PC-9 (cell line): Measurements from ENCODE around the gene PTPRT. TPM values are rescaled to one million over a fixed set of nuclear protein-coding genes. Genes with fewer than 3 reads are reported as not detected.

Experiments used
- BruUV-seq: library from RNA; stranded (reverse); fragments of 400-500 nt; replicated peaks from 2 replicates; lab custom pipeline; 2021; lab: Mats Ljungman, UMichigan
- CTCF ChIA-PET: fragments of 300-600 bp; sonication (Branson Sonifier 250); formaldehyde crosslinking; loops from one replicate; lab custom pipeline; 2022; ENCODE audit warnings: antibody characterized with exemption; lab: Charles Lee
- POLR2A ChIA-PET: fragments of 300-600 bp; sonication (Branson Sonifier 250); formaldehyde crosslinking; loops from one replicate; lab custom pipeline; 2022; ENCODE audit warnings: antibody characterized with exemption; ENCODE audit not compliant: unreplicated experiment; lab: Charles Lee
- DNase-seq, 2 experiments: peaks; one replicate each; pipeline versions ENCODE4 v3.0.0 to v3.0.0-alpha.2; 2015 to 2022; ENCODE audit warnings: mixed read lengths in 1 of 2
- H2AFZ ChIP-seq: fragments of 200-600 bp; sonication (generic); 2 replicates; pipeline ENCODE4 v1.8.1; 2017; ENCODE audit warnings: antibody characterized with exemption
- H3F3A ChIP-seq: fragments of 200-600 bp; sonication (generic); 2 replicates; pipeline ENCODE4 v1.8.1; 2017; ENCODE audit warnings: antibody characterized with exemption, mild to moderate bottlenecking, low read depth; ENCODE audit not compliant: insufficient read depth
- H3K27ac ChIP-seq: fragments of 200-600 bp; sonication (generic); 2 replicates; pipeline ENCODE4 v1.6.1; 2016; ENCODE audit warnings: mixed run types
- H3K27me3 ChIP-seq: fragments of 200-600 bp; sonication (generic); 2 replicates; pipeline ENCODE4 v1.6.1; 2016; ENCODE audit warnings: low read depth, mixed run types; ENCODE audit not compliant: insufficient read depth
- H3K36me3 ChIP-seq: fragments of 200-600 bp; sonication (generic); 2 replicates; pipeline ENCODE4 v1.6.1; 2016; ENCODE audit warnings: low read depth, mixed run types
- H3K4me1 ChIP-seq: fragments of 200-600 bp; sonication (generic); replicated peaks from 2 replicates; pipeline ENCODE4 v1.6.1; 2016; ENCODE audit warnings: mixed run types; ENCODE audit not compliant: insufficient read depth
- H3K4me2 ChIP-seq: fragments of 200-600 bp; sonication (generic); 2 replicates; pipeline ENCODE4 v1.6.1; 2017; ENCODE audit warnings: mixed run types
- H3K4me3 ChIP-seq: fragments of 200-600 bp; sonication (generic); 2 replicates; pipeline ENCODE4 v1.6.1; 2016; ENCODE audit warnings: mixed run types
- H3K79me2 ChIP-seq: fragments of 200-600 bp; sonication (generic); 2 replicates; pipeline ENCODE4 v1.6.1; 2017; ENCODE audit warnings: low read depth, mixed run types
- H3K9me2 ChIP-seq: fragments of 200-600 bp; sonication (generic); 2 replicates; pipeline ENCODE4 v1.8.1; 2017; ENCODE audit warnings: mild to moderate bottlenecking; ENCODE audit not compliant: insufficient read depth
- H3K9me3 ChIP-seq: fragments of 200-600 bp; sonication (generic); 2 replicates; pipeline ENCODE4 v1.8.1; 2016; ENCODE audit warnings: low read depth; ENCODE audit not compliant: insufficient read depth
- H4K20me1 ChIP-seq: fragments of 200-600 bp; sonication (generic); 2 replicates; pipeline ENCODE4 v1.8.1; 2017; ENCODE audit not compliant: insufficient read depth
- CTCF ChIP-seq: fragments of 200-600 bp; sonication (generic); conservative IDR thresholded peaks from 2 replicates; pipeline ENCODE4 v1.6.1; 2017; ENCODE audit warnings: mixed run types, antibody characterized with exemption, mild to moderate bottlenecking, moderate library complexity
- EZH2 ChIP-seq: fragments of 200-600 bp; sonication (generic); IDR thresholded peaks from 2 replicates; pipeline ENCODE4 v1.8.0; 2017; ENCODE audit warnings: antibody characterized with exemption, low read depth
- intact Hi-C: fragments of 100-400 bp; cut with micrococcal nuclease; formaldehyde crosslinking; loops from one replicate; pipeline ENCODE4 v1.10.0; 2022; ENCODE audit not compliant: unreplicated experiment
- total RNA-seq: library from RNA; stranded (reverse); gene quantifications from 2 replicates; pipeline ENCODE4 v1.2.3, GENCODE V29; 2021

The PTPRT gene
- total RNA-seq, 1 experiment from 2014 or later, result not detected

- BruUV-seq, result no TSS peak
- ChIA-PET CTCF (no interaction called here), POLR2A (no interaction called here)
- Histone ChIP-seq H3K4me3 (no peak overlapping the region), H3K27me3 (peaks cover 85% of the 10 kb centered on the region), H3K4me2 (no peak overlapping the region), H2AFZ (no peak overlapping the region), H3K4me1 (no peaks in the 10 kb centered on the region), H3K9me2 (no peaks in the 10 kb centered on the region), H3K27ac (no peak overlapping the region), H3F3A (no peaks in the 10 kb centered on the region), H4K20me1 (no peaks in the 10 kb centered on the region), H3K79me2 (no peaks in the 10 kb centered on the region), H3K9me3 (no peaks in the 10 kb centered on the region), H3K36me3 (no peaks in the 10 kb centered on the region)
- TF ChIP-seq CTCF (no peak), EZH2 (no peak)
- intact Hi-C loops, result no loop called here
- no peak for DNase-seq
Measured at GRCh38 chr20:42095221-42095620, 1094.5 kb downstream of the PTPRT start.

DNA sequence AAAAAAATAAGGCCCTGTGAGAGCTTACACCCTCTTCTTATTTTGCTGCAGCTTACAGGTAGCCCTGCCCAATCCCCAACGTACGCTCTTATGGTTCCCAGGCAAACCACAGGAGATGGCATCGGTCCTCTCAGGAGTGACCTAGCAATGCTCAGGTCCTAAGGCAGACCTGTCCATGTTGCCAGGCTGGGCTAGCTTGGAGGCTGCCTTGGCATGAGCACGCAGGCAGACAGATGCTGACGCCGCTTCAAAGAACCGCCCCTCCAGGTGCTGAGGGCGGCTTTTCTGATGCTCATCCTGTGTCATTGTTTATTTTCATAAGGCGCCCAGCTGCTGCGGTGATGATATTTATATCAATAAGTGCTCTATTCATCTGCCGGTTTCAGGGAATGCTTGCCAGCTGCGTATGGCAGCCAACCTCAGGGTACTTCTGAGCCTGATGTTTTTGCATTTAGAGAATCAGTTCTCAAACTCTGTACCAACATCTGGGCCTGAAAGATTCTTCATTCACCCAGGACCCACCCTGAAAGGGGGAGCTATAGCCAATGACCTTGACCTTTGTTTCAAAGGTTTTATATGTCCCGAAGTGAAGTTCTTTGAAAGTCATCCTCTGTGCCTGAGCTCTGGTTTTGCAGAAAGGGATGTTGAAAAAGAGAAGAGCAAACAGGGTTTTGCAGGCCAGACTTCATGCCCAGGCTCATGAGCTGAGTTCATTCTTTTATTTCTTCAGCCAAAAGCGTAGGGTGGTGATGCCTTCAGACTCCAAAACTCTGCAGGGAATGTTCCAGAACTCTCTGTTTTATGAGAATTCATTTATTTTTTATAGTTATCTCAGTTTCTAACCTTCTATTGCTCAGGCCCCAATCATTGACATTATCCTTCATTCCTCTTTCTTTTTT is 1095.9 kb downstream of the PTPRT start:
- Histone ChIP-seq H3K36me3 (no peaks in the 10 kb centered on the region), H3K27me3 (peaks cover 71% of the 10 kb centered on the region), H3K4me1 (no peaks in the 10 kb centered on the region), H4K20me1 (no peaks in the 10 kb centered on the region; the same call in 1 of the 2 replicates), H3K9me3 (no peaks in the 10 kb centered on the region), H3K4me3 (no peak overlapping the region), H2AFZ (no peak overlapping the region), H3F3A (no peaks in the 10 kb centered on the region), H3K27ac (no peak overlapping the region), H3K4me2 (no peak overlapping the region), H3K79me2 (no peaks in the 10 kb centered on the region), H3K9me2 (no peaks in the 10 kb centered on the region)
- intact Hi-C loops, result no loop called here
- DNase-seq, result no peak
- TF ChIP-seq CTCF (no peak), EZH2 (no peak)
- ChIA-PET POLR2A (no interaction called here), CTCF (no interaction called here)
- no TSS peak for BruUV-seq

DNA sequence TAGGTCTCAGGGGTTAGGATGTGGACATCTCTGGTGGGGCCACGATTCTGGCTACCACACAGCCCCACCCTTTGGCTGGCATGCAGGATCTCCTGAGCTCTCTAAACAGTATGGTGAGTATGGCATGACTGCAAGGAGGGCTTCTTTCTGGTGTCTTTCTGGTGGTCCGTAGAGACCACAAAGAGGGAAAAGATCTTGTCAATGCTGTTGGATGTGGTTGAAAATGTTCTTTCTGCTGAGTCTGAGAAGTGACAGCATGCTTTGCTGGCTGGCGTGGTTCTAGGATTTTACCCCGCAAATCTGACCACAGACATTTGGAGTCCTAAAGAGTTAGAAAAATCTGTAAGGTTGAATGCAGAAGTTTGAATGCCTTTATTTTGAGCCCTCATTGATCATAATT is 1096.7 kb downstream of the PTPRT start:
- H3K27me3 ChIP-seq, result peaks cover 64% of the 10 kb centered on the region
- no peak overlapping the region for H3K4me3 ChIP-seq
- CTCF ChIA-PET, result no interaction called here
- no peaks in the 10 kb centered on the region for H3K9me3 ChIP-seq
- H3K4me1 ChIP-seq, result no peaks in the 10 kb centered on the region
- no peak overlapping the region for H2AFZ ChIP-seq
- no peaks in the 10 kb centered on the region for H3K79me2 ChIP-seq
- no TSS peak for BruUV-seq
- POLR2A ChIA-PET, result no interaction called here
- no peaks in the 10 kb centered on the region; the same call in 1 of the 2 replicates for H4K20me1 ChIP-seq
- intact Hi-C loops, result no loop called here
- no peaks in the 10 kb centered on the region for H3K9me2 ChIP-seq
- H3K27ac ChIP-seq, result no peak overlapping the region
- H3F3A ChIP-seq, result no peaks in the 10 kb centered on the region
- no peak for DNase-seq
- H3K4me2 ChIP-seq, result no peak overlapping the region
- no peaks in the 10 kb centered on the region for H3K36me3 ChIP-seq
- no peak for TF ChIP-seq EZH2
- TF ChIP-seq CTCF, result no peak
